Measurements from ENCODE around the gene SLC22A5.

GRCh38 chr5:132414634-132415378, 45.3 kb downstream of the SLC22A5 start:
- TF ChIP-seq TAF1 (IDR thresholded peaks at IDR 0.05; ENCODE audit: low read depth), result no peak
- TF ChIP-seq EP300 (IDR thresholded peaks at IDR 0.05; ENCODE audit: borderline replicate concordance), result no peak
